Limb (tissue), 2 donors: ENCODE data around the gene CC2D1A.
A peak's percentile ranks its signal among the peaks of the same experiment; 100 is the strongest.

Experiments used
- DNase-seq, 2 donors: peaks; one replicate each; pipeline ENCODE4 v3.0.0-alpha.2; 2016; ENCODE audit errors: extremely low spot score in 2 of 2

The CC2D1A gene

GRCh38 chr19:13978351-13979243 lies 72.6 kb downstream of the CC2D1A start:
- DNase-seq, result peak; percentile 90 to 91

- peak in 1 of 2 donors; percentile 75 for DNase-seq
Measured at GRCh38 chr19:13979244-13979615, 73.2 kb downstream of the CC2D1A start.

- DNase-seq, result peak in 1 of 2 donors; percentile 37
Measured at GRCh38 chr19:13979686-13980085, 73.7 kb downstream of the CC2D1A start.

GRCh38 chr19:13980340-13980739 lies 74.3 kb downstream of the CC2D1A start:
- DNase-seq, result peak in 1 of 2 donors; percentile 31
